Hematopoietic multipotent progenitor cell (in vitro differentiated cells): Measurements from ENCODE around the gene ARIH2. TPM values are rescaled to one million over a fixed set of nuclear protein-coding genes. Genes with fewer than 3 reads are reported as not detected.
"Not testable (repeated sequence)": the region's sequence is repeated elsewhere in the genome, so short reads cannot be mapped to it uniquely, and the experiment has no call there.

Experiments used
- DNase-seq, 3 donors: peaks; one replicate each; pipeline ENCODE4 v3.0.0-alpha.2; 2011 to 2015; ENCODE audit warnings: low read depth in 2 of 3, low spot score in 2 of 3
- total RNA-seq: library from RNA; depleted of rRNA; stranded (reverse); fragments of >200 nt; gene quantifications from one replicate; pipeline ENCODE4 v1.2.3, GENCODE V29; 2012

Gene ARIH2
- total RNA-seq, 1 donor = 71.4 TPM

DNA sequence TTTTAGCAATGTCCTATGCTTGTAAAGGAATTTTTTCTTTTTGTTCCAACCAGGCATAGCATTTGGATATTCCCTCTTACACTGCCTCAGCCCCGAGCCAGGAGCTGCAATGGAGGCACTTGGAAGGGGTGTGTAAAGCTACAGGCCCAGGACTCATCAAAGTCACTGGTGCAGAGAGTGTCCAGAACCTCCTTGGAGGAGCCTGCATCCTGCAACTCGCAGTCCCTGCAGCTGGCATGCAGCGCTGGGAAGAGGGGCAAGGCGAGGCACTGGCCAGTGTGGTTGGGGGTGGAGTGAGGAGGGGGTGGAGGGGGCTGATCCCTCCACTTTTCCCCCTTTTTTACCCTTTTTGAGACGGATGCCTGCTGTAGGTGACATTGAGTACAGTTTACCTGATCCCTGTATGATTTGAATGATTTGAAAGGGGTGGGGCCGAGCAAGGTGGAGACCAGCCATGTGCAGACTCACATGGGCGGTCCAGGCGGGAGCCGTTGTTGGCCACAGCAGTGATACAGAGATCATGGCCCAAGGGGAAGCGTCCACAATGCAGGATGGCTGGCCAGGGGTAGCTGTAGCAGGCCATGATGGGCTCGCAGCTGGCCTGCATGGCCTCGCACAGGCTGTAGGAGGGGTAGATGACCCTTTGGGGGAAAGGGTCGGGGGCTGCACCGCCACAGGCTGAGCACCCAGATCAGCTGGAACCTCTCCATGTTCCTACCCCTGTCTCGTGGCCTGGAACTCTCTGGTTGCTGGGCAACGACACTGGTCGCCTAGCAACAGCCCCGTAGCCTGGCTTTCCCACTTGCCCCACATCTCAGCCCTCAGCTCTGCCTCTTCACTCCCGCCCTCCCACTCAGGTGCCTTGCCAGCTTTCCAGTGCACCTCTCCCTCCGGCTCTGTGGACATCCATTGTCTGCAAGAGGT lies 79.3 kb downstream of the ARIH2 start:
- no peak for DNase-seq

DNA sequence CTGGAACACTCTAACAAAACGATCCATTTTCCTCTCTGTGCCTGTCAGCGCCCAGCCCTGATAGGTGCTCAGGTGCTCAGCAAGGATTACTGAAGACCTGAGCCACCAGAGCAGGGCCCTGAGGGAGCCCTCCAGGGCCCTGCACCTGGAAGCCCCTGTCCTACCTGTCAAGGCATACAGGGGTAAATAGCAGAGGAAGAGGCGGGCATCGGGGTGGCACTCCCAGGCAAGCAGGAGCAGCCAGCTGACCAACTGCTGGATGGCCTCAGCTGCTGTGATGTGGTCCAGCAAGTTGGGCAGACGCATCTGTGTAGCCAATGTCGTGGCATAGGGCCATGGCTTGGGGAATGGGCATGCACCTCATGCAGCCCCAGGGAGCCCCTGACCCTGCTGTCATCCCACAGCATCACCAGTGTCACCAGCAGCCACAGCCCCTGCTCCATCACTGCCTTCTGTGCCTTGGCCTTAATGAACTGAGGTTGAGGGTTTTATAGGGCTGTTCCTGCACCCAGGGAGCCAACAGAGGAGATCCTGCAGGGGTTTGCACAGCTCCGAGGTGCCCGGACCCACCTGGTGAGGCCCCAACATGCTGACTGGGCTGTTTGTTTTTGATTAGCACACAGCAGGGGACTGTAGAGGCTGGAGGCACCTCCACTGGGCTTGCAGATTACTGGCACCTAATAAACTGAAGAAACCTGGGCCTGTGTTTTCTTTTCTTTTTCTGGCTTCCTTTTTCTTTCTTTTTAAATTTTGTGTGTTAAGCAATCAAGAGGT lies 80.6 kb downstream of the ARIH2 start:
- DNase-seq = no peak

DNA sequence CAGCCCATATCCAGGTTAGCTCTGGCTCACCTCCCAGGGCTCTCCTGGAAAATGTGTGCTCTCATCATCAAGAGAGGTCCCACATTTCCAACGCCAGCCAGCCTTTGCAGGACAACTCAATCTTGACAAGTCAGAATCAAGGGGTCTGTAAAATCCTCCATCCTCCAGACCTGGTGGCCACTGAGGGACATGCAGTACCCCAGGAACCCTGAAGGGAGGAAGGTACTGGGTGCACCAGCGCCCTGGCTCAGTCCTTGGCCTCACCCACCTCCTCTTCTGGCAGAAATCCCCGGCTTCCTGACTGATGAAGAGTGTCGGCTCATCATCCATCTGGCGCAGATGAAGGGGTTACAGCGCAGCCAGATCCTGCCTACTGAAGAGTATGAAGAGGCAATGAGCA lies 82.5 kb downstream of the ARIH2 start:
- DNase-seq = no peak

DNA sequence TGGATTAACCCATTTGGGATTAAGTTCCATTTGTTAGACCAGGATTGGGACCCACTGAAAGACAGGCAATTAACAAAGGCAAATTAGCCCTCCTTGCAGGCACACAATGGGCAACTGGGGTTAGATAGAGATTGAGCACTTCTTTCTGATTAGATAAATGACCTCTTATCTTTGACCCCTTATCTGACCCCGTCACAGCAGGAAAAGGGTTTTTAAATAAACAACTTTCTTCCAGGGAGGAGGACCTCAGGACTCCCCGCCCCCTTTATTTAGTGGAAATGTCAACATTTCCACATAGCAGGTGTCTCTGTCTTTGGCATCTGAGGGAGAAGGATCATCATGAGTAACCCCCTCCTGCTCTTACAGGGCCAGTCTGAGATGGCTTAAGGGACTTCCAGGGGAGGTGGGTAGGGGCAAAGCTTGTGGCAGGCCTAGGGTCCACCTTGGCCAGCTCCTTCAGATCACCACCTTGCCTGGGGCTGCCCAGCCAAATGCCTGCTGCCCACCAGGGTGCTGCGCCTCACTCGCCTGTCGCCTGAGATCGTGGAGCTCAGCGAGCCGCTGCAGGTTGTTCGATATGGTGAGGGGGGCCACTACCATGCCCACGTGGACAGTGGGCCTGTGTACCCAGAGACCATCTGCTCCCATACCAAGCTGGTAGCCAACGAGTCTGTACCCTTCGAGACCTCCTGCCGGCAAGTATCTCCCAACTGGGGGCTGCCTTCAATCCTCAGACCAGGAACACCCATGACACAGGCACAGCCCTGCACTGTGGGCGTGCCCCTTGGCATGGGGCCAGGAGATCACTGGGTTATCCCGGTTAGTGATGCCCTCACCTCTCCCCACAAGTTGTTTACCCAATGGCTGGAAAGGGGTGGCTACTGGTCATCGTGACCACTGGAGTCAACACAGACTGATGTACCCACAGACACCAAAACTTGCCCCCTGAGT lies 86.0 kb downstream of the ARIH2 start:
- no peak for DNase-seq

DNA sequence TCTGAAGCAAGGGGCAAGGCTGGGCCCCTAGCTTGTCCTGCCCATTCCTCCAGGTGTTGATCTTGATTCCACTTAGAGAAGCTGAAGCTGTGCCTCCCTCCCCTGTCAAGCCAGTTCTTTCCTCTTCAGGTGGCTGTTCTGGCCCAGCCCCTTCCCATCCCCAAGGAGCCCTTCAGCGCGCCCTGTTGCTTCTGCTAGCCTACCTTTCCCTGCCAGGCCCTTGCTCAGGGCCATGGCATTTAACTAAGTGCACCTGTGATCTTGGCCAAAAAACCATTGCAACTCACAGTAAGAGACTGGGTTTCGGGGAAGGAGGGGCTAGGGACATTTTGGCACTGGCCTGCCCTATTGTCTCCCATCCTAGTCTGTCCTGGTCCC lies 86.7 kb downstream of the ARIH2 start:
- no peak for DNase-seq

DNA sequence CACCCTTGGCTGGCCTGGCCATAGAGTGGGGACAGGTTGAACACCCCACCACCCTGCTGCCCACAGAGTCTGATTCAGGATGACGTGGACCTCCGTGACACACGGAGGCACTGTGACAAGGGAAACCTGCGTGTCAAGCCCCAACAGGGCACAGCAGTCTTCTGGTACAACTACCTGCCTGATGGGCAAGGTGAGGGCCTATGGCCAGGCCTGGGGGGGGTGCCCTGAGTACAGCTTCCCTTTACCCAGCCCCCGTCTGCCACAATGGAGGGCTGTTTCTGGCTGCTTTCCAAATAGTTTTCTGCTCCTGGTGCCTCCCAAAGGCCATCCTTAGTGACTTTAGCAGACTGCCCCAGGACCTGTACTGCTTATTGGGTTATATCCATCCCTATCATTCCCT lies 87.4 kb downstream of the ARIH2 start:
- DNase-seq = no peak

DNA sequence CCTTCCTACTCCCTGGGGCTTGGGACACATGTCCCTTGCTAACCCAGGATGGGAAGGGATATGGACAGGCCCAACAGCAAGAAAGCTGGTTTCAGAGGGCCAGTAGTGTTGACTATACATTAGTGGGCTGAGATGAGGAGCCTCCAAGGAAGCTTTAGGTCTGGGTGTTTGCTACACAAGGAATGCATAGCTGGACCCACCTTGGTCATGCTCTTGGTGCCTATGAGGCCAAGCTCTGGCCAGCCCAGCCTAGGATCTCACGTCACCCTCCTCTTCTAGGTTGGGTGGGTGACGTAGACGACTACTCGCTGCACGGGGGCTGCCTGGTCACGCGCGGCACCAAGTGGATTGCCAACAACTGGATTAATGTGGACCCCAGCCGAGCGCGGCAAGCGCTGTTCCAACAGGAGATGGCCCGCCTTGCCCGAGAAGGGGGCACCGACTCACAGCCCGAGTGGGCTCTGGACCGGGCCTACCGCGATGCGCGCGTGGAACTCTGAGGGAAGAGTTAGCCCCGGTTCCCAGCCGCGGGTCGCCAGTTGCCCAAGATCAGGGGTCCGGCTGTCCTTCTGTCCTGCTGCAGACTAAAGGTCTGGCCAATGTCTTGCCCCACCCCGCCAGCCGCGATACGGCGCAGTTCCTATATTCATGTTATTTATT lies 87.9 kb downstream of the ARIH2 start:
- peak in 2 of 3 donors; percentile 43 to 55 for DNase-seq

DNA sequence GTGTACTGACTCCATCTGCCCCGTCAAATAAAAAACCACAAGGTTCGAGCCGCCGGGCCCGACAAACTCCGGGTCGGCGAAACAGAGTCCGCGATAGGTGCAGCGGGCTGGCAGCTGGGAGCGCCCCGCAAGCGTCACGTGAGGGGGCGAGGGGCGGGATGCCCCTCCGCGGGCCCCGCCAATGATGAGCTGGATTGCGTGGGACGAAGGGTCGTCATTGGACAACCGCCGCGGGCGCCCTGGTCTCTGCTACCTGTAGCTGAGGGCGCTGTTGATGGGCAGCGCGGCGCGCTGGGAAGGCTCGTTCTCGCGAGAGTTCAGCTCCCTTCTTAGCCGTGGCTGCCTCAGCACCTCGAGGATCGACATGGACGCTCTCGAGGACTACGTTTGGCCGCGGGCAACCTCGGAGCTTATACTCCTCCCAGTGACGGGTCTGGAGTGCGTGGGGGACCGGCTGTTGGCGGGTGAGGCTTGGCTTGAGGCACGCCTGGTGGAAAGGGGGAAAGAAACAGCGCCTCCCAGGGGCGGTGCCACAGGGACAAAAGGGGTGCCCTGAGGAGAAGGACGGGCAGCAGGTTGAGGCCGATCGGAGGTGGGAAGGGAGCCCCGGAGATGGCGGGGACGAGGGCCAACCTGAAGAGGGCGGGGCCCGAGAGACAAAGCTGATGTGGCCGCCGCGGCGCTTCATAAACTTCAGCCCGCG lies 88.6 kb downstream of the ARIH2 start, which contains the start of gene WDR6:
Gene WDR6, plus strand, starts transcription at position 324 of the 703 bp plus-strand sequence. Its CDS starts 41 bp downstream, at position 365.
- DNase-seq = peak; percentile 93 to 99 (median 98)

DNA sequence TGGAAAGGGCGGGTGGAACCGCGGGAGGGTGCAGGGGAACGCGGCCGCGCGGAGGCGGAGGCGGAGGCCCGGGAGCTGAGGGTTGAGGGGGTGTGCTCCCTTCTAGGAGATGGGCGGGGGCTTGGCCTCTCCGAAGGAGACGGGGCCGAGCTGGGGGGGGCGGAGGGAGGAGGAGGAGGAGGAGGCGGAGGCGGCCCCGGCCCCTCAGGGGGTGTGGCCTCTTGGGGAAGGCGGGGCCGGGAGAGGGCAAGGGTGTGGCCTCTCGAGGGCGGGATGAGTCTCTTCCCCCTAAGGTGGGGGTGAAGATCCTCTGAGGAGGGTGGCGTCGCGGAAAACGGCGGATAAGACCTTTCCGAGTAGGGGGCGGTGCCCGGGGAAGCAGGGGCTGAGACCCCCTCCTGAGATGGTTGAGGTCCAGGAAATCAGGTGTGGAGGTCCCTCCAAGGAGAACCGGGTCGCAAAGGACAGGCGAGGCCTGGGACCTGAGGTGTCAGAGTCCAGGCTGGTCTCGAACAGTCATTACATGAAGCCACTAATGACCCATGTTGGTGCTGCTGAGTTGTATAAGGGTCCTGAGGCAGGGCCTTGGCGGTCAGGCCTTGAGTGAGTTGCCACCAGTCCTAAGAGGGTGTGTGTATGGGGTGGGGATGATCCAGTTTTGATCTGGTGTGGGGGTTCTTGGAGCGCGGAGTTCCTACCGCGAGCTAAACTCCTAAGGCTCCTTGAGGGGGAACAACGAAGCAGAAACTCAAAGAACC lies 89.3 kb downstream of the ARIH2 start:
- peak in 2 of 3 donors; percentile 86 to 92 for DNase-seq

DNA sequence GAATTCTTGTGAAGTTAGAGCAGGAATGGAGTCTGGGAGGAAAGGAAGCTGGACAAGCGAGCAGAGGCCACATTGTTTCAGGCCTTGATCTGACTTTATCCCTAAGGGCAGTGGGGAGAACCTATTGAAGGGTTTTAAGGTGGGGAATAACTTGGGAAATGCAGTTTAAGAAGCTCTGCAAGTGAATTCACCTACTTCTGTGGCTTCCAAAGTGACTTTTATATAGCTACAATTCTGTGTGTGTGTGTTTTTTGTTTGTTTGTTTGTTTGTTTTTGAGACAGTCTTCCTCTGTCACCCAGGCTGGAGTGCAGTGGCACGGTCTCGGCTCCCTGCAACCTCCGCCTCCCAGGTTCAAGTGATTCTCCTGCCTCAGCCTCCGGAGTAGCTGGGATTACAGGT lies 90.0 kb downstream of the ARIH2 start:
- DNase-seq = not testable (repeated sequence)

DNA sequence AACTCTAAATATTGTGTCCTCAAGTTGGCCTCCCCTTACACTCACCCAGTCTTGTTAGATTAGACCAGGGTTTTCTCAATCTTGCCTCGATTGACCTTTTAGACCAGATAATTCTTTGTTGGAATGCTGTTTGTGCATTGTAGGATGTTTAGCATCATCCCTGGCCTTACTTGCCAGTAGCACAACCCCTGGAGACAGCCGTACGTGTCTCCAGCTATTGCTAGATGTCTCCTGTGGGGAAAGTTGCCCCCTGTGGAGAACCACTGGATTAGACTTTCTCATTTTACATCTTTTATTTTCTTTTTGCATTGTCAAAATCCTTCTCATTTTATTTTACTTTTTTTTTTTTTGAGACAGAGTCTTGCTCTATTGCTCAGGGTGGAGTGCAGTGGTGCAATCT lies 90.8 kb downstream of the ARIH2 start:
- DNase-seq = no peak

DNA sequence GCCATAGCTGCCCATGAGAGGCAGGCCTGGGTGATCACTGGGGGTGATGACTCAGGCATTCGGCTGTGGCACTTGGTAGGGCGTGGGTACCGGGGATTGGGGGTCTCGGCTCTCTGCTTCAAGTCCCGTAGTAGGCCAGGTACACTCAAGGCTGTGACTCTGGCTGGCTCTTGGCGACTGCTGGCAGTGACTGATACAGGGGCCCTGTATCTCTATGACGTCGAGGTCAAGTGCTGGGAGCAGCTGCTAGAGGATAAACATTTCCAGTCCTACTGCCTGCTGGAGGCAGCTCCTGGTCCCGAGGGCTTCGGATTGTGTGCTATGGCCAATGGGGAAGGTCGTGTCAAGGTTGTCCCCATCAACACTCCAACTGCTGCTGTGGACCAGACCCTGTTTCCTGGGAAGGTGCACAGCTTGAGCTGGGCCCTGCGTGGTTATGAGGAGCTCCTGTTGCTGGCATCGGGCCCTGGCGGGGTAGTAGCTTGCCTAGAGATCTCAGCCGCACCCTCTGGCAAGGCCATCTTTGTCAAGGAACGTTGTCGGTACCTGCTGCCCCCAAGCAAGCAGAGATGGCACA lies 93.9 kb downstream of the ARIH2 start:
- no peak for DNase-seq

DNA sequence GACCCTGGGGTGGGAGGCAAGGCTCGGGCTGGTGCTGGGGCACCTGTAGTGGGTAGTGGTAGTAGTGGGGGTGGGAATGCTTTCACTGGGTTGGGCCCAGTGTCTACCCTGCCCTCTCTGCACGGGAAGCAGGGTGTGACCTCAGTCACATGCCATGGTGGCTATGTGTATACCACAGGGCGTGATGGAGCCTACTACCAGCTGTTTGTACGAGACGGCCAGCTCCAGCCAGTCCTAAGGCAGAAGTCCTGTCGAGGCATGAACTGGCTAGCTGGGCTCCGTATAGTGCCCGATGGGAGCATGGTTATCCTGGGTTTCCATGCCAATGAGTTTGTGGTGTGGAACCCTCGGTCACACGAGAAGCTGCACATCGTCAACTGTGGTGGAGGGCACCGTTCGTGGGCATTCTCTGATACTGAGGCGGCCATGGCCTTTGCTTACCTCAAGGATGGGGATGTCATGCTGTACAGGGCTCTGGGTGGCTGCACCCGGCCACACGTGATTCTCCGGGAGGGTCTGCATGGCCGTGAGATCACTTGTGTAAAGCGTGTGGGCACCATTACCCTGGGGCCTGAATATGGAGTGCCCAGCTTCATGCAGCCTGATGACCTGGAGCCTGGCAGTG lies 94.6 kb downstream of the ARIH2 start:
- DNase-seq = no peak

DNA sequence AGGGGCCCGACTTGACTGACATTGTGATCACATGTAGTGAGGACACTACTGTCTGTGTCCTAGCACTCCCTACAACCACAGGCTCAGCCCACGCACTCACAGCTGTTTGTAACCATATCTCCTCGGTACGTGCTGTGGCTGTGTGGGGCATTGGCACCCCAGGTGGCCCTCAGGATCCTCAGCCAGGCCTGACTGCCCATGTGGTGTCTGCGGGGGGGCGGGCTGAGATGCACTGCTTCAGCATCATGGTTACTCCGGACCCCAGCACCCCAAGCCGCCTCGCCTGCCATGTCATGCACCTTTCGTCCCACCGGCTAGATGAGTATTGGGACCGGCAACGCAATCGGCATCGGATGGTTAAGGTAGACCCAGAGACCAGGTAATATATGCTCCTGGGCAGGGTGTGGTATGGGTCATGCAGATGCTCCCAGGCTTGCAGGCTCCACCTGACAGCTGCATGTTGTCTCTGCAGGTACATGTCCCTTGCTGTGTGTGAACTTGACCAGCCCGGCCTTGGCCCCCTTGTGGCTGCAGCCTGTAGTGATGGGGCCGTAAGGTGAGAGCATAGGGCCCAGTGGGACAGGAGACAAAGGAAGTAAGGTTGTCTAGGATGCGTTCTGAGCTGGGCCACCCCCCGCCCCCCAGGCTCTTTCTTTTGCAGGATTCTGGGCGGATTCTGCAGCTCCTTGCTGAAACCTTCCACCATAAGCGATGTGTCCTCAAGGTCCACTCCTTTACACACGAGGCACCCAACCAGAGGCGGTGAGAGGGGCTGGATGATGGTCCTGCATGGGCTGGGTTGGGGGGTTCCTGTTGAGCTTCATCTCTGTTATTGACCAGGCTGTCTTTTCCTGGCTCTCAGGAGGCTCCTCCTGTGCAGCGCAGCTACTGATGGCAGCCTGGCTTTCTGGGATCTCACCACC lies 95.4 kb downstream of the ARIH2 start:
- DNase-seq = peak in 2 of 3 donors; percentile 48 to 60

DNA sequence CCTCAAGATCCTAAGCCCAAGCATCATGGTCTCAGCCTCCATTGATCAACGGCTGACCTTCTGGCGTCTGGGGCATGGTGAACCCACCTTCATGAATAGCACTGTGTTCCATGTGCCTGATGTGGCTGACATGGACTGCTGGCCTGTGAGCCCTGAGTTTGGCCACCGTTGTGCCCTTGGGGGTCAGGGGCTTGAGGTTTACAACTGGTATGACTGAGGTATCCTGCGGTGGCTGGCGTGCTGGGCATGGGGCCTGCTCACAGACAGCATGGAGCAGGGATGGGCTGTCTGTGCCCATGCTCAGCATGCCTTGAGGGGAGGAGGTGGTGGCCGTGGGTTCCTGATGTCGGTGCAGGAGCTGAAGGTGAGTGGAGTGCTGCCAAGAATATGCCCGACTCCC lies 96.4 kb downstream of the ARIH2 start:
- DNase-seq = no peak

DNA sequence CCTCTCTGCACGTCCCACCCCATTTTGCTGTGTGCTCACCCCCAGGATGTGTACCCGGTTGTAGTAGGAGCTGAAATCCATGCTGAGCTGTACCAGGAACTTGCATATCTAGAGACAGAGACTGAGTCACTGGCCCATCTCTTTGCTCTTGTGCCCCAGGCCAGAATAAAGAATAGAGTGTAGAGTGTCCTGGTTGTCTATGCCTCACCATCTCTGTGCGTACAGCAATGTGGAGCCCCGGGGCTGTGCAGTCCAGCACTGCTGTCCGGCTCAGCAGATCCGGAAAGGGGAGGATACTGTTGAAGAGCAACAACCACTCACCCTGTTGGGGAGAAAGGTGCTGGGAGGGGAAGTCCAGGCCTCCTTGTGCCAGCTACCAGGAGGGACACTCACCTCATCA lies 97.1 kb downstream of the ARIH2 start:
- no peak for DNase-seq
